H1 (cell line): ENCODE results near the gene MSI2. TPM values are rescaled to one million over a fixed set of nuclear protein-coding genes. Genes with fewer than 3 reads are reported as not detected.

Experiments used
- BACH1 ChIP-seq: IDR thresholded peaks from 2 replicates; pipeline ENCODE4 v1.6.1; 2012; ENCODE audit warnings: low read length, improper control_type of control experiment
- CHD7 ChIP-seq: fragments of 300-600 bp; sonication (generic); IDR thresholded peaks from 2 replicates; pipeline ENCODE4 v1.7.1; 2012; ENCODE audit warnings: low read length, moderate library complexity, mild to moderate bottlenecking, inconsistent platforms; ENCODE audit not compliant: insufficient replicate concordance
- E2F6 ChIP-seq: IDR thresholded peaks from 2 replicates; pipeline ENCODE4 v1.6.1; 2012; ENCODE audit warnings: inconsistent platforms
- GABPA ChIP-seq: IDR thresholded peaks from 2 replicates; pipeline ENCODE4 v1.6.1; 2011; ENCODE audit warnings: mild to moderate bottlenecking, low read length, moderate library complexity, borderline replicate concordance; ENCODE audit not compliant: insufficient read depth
- JUN ChIP-seq: IDR thresholded peaks from 2 replicates; pipeline ENCODE4 v1.6.1; 2011; ENCODE audit warnings: low read depth, mild to moderate bottlenecking, improper control_type of control experiment, low read length
- KDM5A ChIP-seq: fragments of 200-600 bp; IDR thresholded peaks from 2 replicates; pipeline ENCODE4 v1.7.1; 2012; ENCODE audit warnings: mild to moderate bottlenecking, low read length, inconsistent platforms, mixed read lengths
- MAX ChIP-seq: IDR thresholded peaks from 2 replicates; pipeline ENCODE4 v1.6.1; 2012; ENCODE audit warnings: inconsistent platforms
- SAP30 ChIP-seq: fragments of 300-600 bp; sonication (generic); IDR thresholded peaks from 2 replicates; pipeline ENCODE4 v1.7.1; 2012; ENCODE audit warnings: low read length, moderate library complexity, mild to moderate bottlenecking, inconsistent platforms; ENCODE audit not compliant: insufficient read depth, insufficient replicate concordance
- TAF7 ChIP-seq: optimal IDR thresholded peaks from 2 replicates; pipeline ENCODE3; 2011; ENCODE audit warnings: low read depth, mild to moderate bottlenecking, inconsistent platforms, low read length, moderate library complexity, borderline replicate concordance
- TEAD4 ChIP-seq: IDR thresholded peaks from 2 replicates; pipeline ENCODE4 v1.6.1; 2012; ENCODE audit warnings: low read depth, low read length, inconsistent platforms, mixed read lengths
- YY1 ChIP-seq: IDR thresholded peaks from 2 replicates; pipeline ENCODE4 v1.6.1; 2011; ENCODE audit warnings: low read depth, mild to moderate bottlenecking, low read length
- polyA plus RNA-seq, 7 experiments: library from polyadenylated mRNA; depleted of rRNA in 3 of 7; stranded (reverse) in 5 of 7; unstranded in 2 of 7; fragments of >200 nt in 5 of 7; fragments of 200-250 nt in 2 of 7; gene quantifications; 1 replicate in 5 of 7; 2 replicates in 1 of 7; 4 replicates in 1 of 7; pipeline versions ENCODE4 v1.2.1 to v1.2.3, GENCODE V29; 2011 to 2013; ENCODE audit warnings: missing spikeins in 2 of 7, mixed read lengths in 2 of 7
- total RNA-seq: library from RNA; stranded (reverse); fragmentation: NEBNext Ultra II Directional; extraction: Animal tissue kit (Norgen Biotek cat#: 25700); gene quantifications from 2 replicates; pipeline ENCODE4 v1.2.1, GENCODE V29; 2021

MSI2 gene
- total and polyA plus RNA-seq, 2 of the 8 experiments (the other 6 are each of a cell fraction or from before 2014, with no cell fraction given), result 36.7 to 80.6 TPM

- TF ChIP-seq CHD7 (no peak), JUN (no peak), E2F6 (no peak), TAF7 (no peak), MAX (no peak), BACH1 (no peak), KDM5A (no peak), GABPA (no peak), TEAD4 (no peak), SAP30 (no peak), YY1 (no peak)
- TF ChIP-seq, all 59 proteins: peak for 0
Observed at GRCh38 chr17:57576744-57577143, 320.4 kb downstream of the MSI2 start (continued).
